AG20443 (cell line): Measurements from ENCODE around the gene CFI.
A peak's percentile ranks its signal among the peaks of the same experiment; 100 is the strongest.

Experiments used
- DNase-seq: peaks from one replicate; pipeline ENCODE4 v3.0.0; 2012; ENCODE audit warnings: low spot score, mixed read lengths

Gene CFI

DNA sequence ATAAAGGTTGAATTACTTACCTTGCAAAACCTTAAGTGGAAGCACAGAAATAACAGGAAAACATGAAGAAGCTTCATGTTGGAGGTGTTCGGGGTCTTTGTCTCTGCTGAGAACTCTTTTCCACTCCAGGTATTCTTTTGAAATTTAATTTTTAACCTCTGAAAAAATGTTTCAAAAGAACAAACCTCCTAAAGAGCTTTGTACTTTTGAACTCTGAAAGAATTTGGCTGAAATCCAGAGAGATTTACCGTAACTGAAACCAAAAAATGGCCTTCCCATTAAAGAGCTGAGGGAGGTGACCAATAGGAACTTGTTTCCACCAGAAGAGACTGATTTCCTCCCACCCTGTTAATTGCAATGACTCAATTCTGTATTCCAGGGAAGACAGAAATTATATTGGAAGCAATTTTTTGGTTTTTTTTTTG, at the start of gene CFI:
CFI (minus strand) TSS at position 105 of the 425 bp plus-strand sequence; CDS start at position 77, 28 bp downstream.
- peak; percentile 31 for DNase-seq

DNA sequence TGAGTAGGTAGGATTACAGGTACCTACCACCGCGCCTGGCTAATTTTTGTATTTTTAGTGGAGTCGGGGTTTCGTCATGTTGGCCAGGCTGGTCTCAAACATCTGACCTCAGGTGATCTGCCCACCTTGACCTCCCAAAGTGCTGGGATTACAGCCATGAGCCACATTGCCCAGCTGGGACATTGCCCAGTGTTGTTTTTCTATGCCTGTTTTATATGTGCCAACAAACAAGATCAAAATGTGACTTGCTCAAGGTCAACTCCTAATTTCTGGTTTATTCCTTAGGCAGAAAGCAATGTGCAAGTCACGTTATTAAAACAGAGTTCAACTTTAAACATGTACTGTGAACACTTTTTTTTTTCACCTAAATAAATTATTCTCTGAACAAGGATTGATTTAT, 48.8 kb upstream of the CFI start:
- DNase-seq: no peak

DNA sequence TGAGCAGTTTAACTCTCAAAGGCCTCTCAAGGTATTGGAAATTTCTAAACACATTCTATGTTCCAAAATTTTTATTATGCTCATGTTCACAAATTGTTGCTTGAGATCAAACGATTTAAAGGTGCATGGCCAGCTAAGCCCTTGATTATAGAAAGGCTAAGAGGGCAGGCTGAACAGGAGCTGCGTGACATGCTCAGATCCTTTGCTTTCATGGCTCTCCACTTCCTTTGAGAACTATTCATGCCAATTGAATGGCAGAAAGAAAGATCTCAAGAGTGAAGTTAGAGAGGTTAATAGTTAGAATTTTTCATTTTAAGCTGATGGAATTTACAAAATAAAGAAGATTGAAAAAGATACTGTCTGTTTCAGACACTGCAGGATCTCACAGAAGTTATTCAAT, 46.7 kb upstream of the CFI start:
- no peak for DNase-seq

DNA sequence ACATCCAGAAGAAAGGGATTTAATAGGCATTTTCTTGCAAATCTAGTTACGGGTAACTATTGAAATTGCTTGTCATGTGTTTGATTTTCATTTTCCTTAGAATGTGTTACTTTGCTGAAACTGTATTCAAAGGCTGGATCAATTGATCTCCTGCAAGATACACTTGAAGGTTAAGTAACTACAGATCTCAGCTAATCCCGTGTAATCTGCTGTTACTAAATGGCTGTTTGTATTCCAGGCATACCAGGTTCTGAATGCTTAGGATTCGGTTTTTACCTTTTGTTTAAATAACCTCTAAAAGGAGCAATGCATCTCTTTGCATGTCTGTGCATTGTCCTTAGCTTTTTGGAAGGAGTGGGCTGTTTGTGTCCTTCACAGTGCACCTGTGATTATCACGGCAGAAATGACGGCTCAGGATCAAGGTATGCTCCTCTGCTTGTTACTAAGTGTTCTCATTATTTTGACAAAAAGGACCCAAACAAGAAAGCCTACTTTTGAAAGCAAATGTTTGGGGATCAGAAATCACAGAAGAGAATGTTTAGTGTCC, 46.2 kb upstream of the CFI start, which contains the start of gene LRIT3:
LRIT3 (plus strand) TSS at position 212 of the 547 bp plus-strand sequence; CDS start at position 307, 95 bp downstream.
- DNase-seq: no peak

DNA sequence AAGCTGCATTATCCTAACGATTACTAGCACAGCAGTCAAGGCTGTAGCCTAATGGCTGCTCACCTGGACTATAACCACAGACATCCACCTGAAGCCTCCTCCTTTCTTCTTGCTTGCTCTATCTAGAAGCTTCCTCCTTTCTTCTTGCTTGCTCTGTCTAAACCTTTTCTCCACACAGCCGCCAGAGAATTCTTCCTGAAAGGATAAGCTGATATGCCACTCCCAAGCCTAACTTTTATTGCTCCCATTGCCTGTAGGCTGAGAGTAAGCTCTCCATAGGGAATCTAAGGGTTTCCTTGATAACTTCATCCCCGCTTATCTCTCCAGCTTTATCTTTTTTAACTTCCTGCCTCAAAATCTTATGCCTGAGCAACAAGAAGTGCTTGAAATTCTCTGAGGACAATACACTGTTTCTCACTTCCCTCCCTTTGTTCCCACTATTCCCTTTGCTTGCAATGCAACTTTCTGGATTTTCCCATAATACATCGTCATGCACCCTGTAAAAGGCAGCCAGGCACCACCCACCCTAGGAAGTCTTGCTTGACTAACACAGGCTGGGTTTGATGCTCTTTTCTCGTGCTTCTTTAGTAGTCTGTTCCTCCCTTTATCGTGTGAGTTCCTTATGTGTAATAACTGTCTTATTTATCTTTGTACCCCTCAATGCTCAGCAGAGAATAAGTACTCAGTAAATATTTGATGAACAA, 44.7 kb upstream of the CFI start:
- no peak for DNase-seq

DNA sequence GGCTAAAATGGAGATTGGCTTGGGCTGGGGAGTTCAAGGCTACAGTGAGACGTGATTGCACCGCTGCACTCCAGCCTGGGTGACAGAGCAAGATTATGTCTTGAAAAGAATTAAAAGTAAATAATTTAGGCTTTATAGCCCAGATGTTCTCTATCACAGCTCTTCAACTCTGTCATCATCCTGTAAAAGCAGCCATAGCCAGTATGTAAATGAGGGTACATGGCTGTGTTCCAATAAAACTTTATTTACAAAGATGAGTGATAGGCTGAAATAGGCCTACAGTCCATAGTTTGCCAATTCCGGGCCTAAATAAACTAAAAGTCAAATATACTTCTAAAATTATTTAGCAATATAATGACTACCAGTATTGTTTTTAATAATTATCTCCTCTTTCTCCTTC, 35.2 kb upstream of the CFI start:
- no peak for DNase-seq

DNA sequence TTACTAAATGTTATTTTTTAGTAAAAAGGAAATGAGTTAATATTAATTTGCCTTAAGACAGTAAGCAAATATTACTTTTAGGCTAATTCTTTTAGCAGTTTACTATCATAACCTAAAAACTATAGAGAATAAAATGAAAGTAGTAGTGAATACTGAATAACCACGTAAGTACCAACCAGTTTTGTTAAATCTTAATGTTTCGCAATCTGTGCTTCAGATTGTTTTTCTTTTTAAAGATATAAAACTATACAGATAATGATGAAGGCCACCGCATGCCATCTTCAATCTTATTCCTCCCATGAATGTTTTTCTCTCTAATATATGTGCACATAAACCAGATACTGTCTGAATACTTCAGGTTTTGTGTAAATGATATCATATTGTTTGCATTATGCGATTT, 32.0 kb upstream of the CFI start:
- DNase-seq: no peak

DNA sequence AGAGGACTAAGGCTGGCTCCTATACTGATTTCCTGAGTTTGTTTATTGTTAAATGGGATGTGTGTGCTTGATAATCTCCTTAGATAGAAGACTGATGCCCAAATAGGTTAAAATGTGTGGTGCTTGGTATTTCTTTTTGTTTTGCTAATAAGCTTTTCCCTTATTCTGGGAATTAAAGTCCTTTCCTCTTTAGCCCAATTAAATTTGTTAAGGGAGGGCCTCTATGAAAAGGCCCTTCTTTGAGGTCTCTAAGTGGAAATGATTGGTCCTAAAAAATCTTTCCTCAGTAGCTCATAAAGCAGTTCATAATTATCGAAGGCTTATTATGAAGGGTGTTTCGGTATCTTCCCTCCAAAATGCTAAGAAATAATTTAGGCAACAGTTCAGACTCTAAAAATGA, 25.9 kb upstream of the CFI start, which contains the start of gene RRH:
RRH (plus strand) TSS at position 301 of the 400 bp plus-strand sequence; CDS start at position 357, 56 bp downstream.
- DNase-seq: no peak

DNA sequence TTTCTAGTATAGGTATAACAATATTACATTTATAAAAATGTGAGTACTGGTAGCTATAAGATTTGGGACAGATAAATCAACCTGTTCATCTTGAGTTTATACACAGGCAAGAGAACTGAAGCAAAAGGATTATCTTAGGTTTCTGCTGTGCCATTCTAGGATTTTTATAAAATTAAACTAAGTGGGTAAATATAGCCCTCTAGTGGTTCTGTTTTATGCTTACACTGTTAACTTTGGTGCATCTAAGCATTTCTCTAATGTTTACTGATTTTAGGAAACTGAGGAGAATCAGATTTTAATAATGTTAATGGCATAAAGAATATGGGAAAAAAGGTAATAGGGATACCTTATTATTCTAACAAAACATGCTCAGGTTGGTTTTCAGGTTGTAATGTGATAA, 24.9 kb upstream of the CFI start:
- peak; percentile 19 for DNase-seq

DNA sequence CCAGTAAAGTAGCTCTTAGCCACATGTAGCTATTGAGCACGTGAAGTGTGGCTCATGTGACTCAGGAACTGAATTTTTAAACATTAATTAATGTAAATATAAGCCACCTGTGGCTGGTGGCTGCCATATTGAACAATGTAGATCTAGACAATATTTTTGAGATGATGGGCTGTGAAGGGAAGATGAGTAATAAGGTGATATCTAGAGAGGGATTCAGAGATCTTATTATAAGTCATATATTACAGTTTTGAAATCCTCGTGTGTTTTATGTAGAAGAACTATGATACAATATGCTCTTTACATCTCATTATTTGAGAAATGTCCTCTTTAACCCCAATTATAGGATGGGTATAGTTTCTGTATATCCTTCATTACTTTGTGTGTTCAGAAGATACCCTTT, 19.4 kb upstream of the CFI start:
- no peak for DNase-seq

DNA sequence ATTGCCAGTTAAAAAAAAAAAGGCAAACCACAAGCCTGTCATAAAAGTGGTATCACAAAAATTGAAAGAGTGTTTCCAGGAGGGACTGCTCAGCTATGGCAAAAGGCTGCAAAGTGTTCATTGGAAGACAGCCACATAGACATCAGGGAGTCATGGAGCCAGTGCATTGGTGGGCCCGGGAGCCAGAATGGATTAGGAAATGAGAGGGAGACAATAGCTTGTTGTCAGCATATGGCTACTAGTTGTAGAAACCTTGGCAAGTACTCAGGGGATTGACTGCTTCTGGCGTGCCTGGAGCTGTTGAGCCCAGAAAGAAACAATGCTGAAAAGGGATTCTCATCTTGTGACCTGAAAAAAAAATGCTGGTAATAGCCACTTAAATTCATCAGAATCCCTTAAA, 18.8 kb upstream of the CFI start:
- no peak for DNase-seq

DNA sequence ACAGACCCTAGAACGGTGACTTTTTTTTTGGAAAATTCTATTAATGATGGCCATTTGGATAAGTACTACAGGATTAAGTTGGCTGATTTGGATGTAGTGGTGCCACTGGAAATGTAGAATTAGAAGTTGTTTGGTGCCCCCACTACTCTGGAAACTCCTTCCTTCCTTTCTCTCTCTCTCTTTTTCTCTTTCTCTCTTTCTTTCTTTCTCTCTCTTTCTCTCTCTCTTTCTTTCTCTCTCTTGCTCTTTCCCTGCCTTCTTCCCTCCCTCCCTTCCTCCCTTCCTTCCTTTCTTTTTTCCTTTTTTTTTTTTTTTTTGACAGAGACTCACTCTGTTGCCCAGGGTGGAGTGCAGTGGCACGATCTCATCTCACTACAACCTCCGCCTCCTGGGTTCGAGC, 16.5 kb upstream of the CFI start:
- DNase-seq: no peak

DNA sequence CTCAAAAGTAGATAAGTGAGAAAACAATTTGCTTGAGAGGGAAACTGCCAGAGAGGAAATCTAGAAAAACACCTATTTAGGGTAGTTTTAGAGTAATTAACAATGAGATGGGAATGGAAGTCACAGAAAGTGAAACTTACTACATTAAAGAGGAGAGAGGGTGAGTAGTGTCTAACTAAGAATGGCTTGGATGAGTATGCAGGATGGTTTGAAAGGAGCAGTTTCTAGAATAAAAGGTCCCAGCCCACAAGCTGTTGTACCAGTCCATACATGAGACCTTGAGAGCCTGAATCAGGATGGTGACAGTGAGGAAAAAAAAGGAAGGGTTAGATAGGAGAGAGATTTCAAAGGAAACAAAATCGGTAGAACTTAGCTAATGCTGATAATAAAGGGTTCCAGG, 15.1 kb upstream of the CFI start:
- DNase-seq: no peak

DNA sequence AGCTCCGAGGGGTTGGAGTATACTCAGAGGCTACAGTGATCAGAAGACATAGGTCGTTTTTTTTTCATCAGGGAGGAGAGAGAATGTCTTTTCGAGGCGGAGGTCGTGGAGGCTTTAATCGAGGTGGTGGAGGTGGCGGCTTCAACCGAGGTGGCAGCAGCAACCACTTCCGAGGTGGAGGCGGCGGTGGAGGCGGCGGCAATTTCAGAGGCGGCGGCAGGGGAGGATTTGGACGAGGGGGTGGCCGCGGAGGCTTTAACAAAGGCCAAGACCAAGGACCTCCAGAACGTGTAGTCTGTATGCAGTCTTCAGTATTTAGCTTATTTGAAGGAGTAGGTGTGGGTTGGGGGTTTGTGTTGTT, 14.3 kb upstream of the CFI start:
- peak; percentile 24 for DNase-seq

DNA sequence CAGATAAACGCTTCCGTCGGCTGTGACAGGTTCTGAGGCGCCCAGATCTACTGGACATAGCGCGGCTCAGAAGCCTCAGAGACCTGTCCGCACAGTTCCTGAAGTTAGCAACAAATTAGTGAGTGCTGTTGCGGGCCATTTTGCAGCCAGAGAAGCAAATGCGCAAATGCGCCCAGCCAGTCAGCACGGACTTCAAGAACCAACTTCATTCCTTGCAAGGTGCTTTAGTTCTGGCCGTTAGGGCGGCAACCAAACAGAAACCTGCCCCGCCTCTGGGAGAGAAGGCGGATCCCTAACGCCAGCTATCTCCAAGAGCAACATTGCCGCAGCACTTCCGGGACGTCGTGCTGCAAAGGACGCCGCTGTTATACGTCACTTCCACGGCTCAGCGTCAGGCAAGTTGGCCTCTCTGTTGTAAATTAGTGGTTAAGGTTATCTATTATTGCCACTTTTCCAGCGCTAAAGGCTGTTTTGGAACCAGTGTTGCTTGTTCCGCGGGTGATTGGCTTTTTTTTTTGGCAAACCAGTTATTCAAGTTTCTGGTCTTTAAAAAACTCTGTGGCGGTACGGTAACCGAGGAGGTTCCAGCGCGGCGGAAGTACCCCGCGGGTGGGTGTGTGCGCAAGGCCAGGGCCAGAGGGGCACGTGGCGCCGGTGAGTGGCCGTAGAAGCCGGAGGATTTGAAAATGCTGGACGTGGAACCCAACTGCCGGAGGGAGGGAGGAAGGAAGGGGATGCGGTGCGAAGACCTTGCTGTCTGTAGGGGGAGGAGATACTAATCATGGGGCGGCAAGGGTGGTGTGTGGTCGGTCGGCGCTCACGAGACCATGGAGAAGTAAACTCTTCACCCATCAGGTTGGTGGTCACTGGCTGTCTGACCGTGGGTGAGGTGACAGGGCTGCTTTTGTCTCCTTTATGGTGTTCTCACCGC, 13.6 kb upstream of the CFI start, which contains the start of gene GAR1:
GAR1 (plus strand) TSS at position 612 of the 931 bp plus-strand sequence. CDS start 403 bp downstream, outside the sequence.
- DNase-seq: peak; percentile 95

DNA sequence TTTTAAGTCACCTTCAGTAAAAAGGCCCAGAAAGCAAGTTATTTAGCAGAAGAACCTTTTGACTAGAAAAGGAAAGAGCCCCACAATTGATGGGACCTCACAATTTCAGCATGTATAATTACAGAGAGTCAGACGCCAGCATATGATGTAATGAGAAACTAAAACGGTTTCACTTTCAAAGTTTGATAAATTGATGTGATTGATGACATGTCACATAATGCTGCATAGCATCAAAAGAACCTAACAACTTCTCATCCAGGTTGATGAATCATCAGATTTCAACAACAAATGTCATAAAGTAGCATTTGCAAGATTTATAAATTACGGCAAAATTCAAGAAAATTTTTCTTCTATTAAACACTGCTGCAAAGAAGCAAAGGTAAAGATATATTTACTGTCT, 9.9 kb upstream of the CFI start:
- DNase-seq: no peak

DNA sequence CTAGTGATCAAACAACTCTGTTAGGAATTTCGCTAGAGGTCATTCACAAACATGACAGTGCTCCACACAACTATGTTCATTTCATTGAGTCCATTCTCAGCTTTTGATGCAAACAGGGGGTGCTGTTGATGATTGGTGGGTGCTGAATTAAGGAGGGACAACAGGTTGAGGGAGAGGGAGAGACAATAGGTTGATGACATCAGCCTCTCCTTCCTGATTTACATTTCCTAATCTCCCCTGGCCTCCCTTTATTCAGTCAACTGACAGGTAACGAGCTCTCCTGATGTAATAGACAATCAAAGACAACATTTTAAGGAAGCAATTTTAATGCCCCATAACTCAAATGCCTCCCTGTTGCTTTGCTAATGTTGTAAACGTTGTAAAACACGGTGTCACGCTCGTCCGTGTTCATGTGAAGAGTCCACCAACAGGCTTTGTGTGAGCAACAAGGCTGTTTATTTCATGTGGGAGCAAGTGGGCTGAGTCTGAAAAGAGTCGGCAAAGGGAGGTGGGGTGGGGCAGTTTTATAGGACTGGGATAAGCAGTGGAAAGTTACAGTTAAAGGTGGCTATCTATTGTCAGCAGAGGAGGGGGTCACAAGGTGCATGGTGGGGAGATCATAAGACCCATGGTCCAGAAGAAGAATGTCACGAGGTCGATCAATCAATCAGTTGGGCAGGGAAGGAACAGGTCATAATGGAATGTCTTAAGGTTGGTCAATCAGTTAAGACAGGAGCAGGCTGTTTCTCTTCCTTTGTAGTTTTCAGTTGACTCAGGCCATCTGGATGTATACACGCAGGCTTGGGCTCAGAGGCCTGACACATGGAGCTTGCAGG, 9.0 kb upstream of the CFI start:
- no peak for DNase-seq

DNA sequence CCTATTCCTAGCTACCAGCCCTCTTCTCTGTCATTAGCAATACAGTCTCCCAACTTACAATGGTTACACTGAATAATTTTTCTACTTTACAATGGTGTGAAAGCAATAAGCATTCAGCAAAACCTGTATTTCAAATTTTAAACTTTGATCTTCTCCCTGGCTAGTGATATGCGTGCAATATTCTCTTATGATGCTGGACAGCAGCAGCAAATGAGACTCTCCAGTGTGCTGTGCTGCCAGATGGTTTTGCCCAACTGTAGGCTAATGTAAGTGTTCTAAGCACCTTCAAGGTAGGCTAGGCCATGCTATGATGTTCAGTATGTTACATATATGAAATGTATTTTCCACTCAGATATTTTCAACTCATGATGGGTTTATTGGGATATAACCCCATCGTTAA, 7.9 kb upstream of the CFI start:
- DNase-seq: no peak

DNA sequence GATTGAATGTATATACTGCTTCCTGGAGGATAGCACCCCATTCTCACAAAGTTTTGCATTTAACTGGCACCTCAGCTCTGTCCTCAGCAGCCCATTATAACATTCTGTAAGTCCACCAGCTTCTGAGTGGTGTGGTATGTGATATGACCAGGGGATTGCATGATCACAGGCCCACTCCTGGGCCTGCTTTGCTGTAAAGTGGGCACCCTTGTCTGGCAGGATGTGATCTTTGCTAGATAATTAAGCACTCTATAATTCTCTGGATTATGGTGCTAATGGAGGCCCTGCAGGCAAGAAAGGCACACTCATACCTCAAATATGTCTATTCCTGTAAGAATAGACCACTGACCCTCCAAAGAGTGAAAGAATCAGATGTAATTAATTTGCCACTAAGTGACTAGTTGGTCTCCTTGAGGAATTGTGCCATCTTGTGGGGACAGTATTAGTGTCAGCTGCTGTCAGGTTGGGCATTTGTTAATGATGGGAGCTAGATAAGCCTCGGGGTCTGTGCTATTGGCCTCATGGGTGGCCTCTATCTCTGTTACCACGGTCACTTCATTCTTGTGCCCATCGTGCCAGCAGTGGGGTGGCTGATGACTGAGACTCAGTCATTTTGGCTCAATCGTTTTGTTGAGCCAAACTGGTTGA, 2.2 kb upstream of the CFI start:
- peak; percentile 43 for DNase-seq

DNA sequence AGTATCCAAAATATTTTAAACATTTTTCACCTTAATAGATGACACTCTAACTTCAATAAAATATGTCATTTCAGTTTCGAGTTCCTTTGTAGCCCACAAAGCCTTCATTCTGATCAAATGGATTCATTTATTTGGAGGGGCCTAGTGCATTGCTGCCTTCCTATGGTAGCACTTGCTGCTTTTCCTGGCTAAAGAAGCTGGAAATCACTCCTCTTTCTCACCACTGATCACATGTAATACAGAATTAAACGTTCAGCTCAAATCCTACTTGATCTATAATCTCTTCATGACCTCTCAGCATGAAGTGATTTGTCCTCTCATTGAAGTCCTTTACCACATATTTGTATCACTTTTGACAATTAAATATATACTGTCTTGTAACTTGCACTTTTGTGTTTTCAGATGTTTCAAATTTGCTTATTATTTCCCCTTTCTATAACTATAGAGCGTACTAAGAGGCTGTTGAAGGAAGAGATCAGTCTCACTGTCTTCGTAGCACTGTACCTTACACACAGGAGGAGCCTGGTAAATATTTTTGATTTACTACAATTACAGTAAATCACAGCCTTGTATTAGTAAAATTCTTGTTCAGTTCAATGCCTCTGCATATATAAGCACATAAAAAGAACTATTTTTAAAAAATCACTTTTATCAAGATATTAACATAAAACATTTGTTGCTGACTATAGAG, 555 bp downstream of the CFI start:
- no peak for DNase-seq

DNA sequence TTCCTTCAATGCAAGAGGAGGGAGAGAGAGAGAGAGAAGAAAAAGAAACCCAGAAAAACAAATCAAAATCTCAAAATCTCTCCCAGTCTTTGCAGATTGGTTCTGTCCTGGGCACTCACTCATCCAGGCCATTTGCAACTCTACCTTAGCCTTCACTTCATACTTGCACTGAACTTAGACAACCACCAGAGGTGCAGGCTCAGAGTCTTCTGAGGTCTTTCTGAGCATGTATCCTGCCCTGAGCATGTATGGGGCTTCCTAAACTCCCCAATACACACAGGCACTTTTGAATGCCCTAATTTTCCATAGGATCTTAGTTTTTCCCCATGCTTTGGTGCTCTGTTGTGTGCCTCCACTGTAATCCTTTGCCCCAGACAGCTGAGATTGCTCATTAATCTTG, 2.9 kb downstream of the CFI start:
- no peak for DNase-seq
